Thyroid gland (tissue), 4 donors: ENCODE measurements around the gene ADGRD1. TPM values are rescaled to one million over a fixed set of nuclear protein-coding genes. Genes with fewer than 3 reads are reported as not detected.
A peak's percentile ranks its signal among the peaks of the same experiment; 100 is the strongest.

Experiments
- DNase-seq, 2 donors: peaks; one replicate each; pipeline ENCODE4 v3.0.0-alpha.2; 2019
- H3K27ac ChIP-seq, 3 donors: fragments of 200-600 bp; sonication (generic); 1 replicate in 2 of 3; 2 replicates in 1 of 3; pipeline ENCODE4 v1.5.1; 2016 to 2019; ENCODE audit warnings: mild to moderate bottlenecking in 1 of 3, moderate library complexity in 1 of 3
- H3K27me3 ChIP-seq: fragments of 200-600 bp; sonication (generic); one replicate; pipeline ENCODE4 v1.5.1; 2019
- H3K36me3 ChIP-seq, 2 donors: fragments of 200-600 bp; sonication (generic); one replicate each; pipeline ENCODE4 v1.5.1; 2016 to 2019
- H3K4me1 ChIP-seq, 2 donors: fragments of 200-600 bp; sonication (generic); one replicate each; pipeline ENCODE4 v1.5.1; 2017 to 2019
- H3K4me3 ChIP-seq, 3 donors: fragments of 200-600 bp; sonication (generic); replicated peaks in 1 of 3; 1 replicate in 2 of 3; 2 replicates in 1 of 3; pipeline ENCODE4 v1.5.1; 2016; ENCODE audit warnings: mild to moderate bottlenecking in 1 of 3
- H3K9me3 ChIP-seq: fragments of 200-600 bp; sonication (generic); one replicate; pipeline ENCODE4 v1.5.1; 2017
- POLR2A ChIP-seq, 2 donors: fragments of 450-650 bp; IDR thresholded peaks; one replicate each; pipeline ENCODE4 v1.6.1; 2017; ENCODE audit warnings: antibody characterized with exemption in 2 of 2, mild to moderate bottlenecking in 2 of 2, moderate library complexity in 1 of 2
- WGBS, 2 donors: methylation state at CpG; one replicate each; pipeline ENCODE4 v1.1.5; 2017; 5-methylcytosine and 5-hydroxymethylcytosine counted together
- intact Hi-C: fragments of 100-400 bp; cut with DNase I; formaldehyde crosslinking; loops from one replicate; pipeline ENCODE4 v1.15.1; 2023
- total RNA-seq, 4 donors: library from RNA; depleted of rRNA; stranded (reverse); fragments of >200 nt; gene quantifications; one replicate each; pipeline ENCODE4 v1.2.3, GENCODE V29; 2016
- TF ChIP-seq, protein P1 (sequence below), 6 experiments: fragments of 200-600 bp in 3 of 6; fragments of 450-650 bp in 3 of 6; sonication (generic) in 3 of 6; IDR thresholded peaks; one replicate each; pipeline ENCODE4 v1.5.1; 2016 to 2019; ENCODE audit warnings: antibody characterized with exemption in 6 of 6, mild to moderate bottlenecking in 2 of 6, inconsistent platforms in 1 of 6, moderate library complexity in 1 of 6

The ADGRD1 gene
- total RNA-seq, 4 donors from 2014 or later = 14.1 to 44.3 (median 24.7) TPM

GRCh38 chr12:131076791-131077747 lies 123.4 kb downstream of the ADGRD1 start:
- no peak overlapping the region for H3K27ac ChIP-seq
- no peaks in the 10 kb centered on the region for H3K4me1 ChIP-seq
- no peak for TF ChIP-seq POLR2A (IDR thresholded peaks at IDR 0.05)
- no peak overlapping the region for H3K4me3 ChIP-seq
- H3K36me3 ChIP-seq = no peaks in the 10 kb centered on the region
- DNase-seq = no peak
- H3K27me3 ChIP-seq = no peaks in the 10 kb centered on the region
- WGBS, 2 donors = 79 to 86% methylated on average over 20 to 22 of the region's 25 CpGs
- intact Hi-C loops = no loop called here
- no peaks in the 10 kb centered on the region for H3K9me3 ChIP-seq

- no peak overlapping the region for H3K27ac ChIP-seq
- no peak overlapping the region for H3K4me3 ChIP-seq
- TF ChIP-seq, protein P1, sequence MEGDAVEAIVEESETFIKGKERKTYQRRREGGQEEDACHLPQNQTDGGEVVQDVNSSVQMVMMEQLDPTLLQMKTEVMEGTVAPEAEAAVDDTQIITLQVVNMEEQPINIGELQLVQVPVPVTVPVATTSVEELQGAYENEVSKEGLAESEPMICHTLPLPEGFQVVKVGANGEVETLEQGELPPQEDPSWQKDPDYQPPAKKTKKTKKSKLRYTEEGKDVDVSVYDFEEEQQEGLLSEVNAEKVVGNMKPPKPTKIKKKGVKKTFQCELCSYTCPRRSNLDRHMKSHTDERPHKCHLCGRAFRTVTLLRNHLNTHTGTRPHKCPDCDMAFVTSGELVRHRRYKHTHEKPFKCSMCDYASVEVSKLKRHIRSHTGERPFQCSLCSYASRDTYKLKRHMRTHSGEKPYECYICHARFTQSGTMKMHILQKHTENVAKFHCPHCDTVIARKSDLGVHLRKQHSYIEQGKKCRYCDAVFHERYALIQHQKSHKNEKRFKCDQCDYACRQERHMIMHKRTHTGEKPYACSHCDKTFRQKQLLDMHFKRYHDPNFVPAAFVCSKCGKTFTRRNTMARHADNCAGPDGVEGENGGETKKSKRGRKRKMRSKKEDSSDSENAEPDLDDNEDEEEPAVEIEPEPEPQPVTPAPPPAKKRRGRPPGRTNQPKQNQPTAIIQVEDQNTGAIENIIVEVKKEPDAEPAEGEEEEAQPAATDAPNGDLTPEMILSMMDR (IDR thresholded peaks at IDR 0.05) = no peak
- TF ChIP-seq POLR2A (IDR thresholded peaks at IDR 0.05) = no peak
- H3K27me3 ChIP-seq = no peaks in the 10 kb centered on the region
- intact Hi-C loops = no loop called here
- no peaks in the 10 kb centered on the region for H3K4me1 ChIP-seq
- 71 to 82% methylated on average over 10 to 11 of the region's 11 CpGs for WGBS, 2 donors
- H3K9me3 ChIP-seq = no peaks in the 10 kb centered on the region
- DNase-seq = no peak
- no peaks in the 10 kb centered on the region for H3K36me3 ChIP-seq
These were observed 124.3 kb downstream of the ADGRD1 start for GRCh38 chr12:131077931-131078391.

DNA sequence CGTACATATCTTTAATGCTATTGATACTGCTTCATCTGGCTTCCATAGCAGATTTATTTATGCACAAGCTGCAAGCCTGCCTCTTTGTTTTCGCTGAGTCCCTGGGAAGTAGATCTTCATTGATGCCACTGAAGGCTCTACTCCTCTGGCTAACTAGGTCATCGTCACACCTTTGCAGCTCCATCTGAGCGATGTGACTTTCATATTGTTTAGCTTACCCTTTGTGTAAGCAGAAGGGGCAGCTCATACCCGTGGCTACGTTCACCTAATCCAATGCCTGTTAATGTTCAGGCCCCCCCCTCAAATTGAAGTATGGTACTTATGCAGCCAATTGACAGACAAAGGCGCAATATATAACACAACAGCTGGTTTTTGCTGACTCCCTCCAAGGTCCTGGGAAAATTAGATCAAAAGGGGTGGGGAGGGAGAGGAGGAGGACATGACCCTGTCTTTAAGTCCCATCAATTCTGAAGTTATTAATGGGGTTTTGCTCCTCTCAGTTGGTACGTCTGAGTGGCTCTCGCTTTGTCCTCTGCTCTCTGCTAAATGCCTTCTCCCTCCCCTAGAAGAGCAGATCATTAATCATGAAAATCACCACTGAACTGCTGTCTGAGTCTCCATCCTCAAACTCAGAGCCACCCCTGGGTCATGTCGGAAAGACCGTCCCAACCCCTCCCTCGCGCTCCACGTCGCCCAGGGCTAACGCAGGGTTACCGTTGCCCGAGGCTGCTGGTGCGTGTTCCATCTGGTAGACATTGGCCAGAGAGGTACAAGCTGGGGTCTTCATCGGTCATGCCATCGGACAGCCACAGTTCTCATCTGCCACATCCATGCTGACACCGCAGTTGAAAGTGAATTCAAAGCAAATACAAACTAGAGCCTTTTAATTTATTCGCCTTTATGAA lies 128.8 kb downstream of the ADGRD1 start:
- intact Hi-C loops = no loop called here
- TF ChIP-seq, protein P1 (IDR thresholded peaks at IDR 0.05) = no peak
- TF ChIP-seq POLR2A (IDR thresholded peaks at IDR 0.05) = no peak
- 86 to 91% methylated on average over 23 of the region's 23 CpGs for WGBS, 2 donors
- Histone ChIP-seq H3K4me1 (no peaks in the 10 kb centered on the region), H3K9me3 (no peaks in the 10 kb centered on the region), H3K27me3 (no peaks in the 10 kb centered on the region), H3K4me3 (no peak overlapping the region), H3K36me3 (no peaks in the 10 kb centered on the region), H3K27ac (no peak overlapping the region)
- DNase-seq = no peak

- H3K27me3 ChIP-seq = no peaks in the 10 kb centered on the region
- H3K36me3 ChIP-seq = no peaks in the 10 kb centered on the region
- WGBS, 2 donors = 91 to 94% methylated on average over 27 of the region's 28 CpGs
- H3K27ac ChIP-seq = no peak overlapping the region
- no peaks in the 10 kb centered on the region for H3K4me1 ChIP-seq
- intact Hi-C loops = no loop called here
- H3K4me3 ChIP-seq = no peak overlapping the region
- TF ChIP-seq, protein P1 (IDR thresholded peaks at IDR 0.05) = no peak
- TF ChIP-seq POLR2A (IDR thresholded peaks at IDR 0.05) = no peak
- no peaks in the 10 kb centered on the region for H3K9me3 ChIP-seq
- peak in 1 of 2 donors; percentile 0 for DNase-seq
These were observed 130.8 kb downstream of the ADGRD1 start for GRCh38 chr12:131084341-131085011.
